ENCODE data around the gene TPSB2.
"Not testable (repeated sequence)": the region's sequence is repeated elsewhere in the genome, so short reads cannot be mapped to it uniquely, and the experiment has no call there.

TPSB2 gene

GRCh38 chr16:1230084-1230470 is at the start of gene TPSB2:
TSS of gene TPSB2 (minus strand) at chr16:1230184. CDS start at chr16:1229951, 233 bp downstream.
- DNase-seq, result not testable (repeated sequence)

- DNase-seq, result no peak
Observed at GRCh38 chr16:1279081-1279944, 49.3 kb upstream of the TPSB2 start.

- no peak for DNase-seq
Observed at GRCh38 chr16:1278477-1278876, 48.5 kb upstream of the TPSB2 start.

GRCh38 chr16:1277617-1278282 is 47.8 kb upstream of the TPSB2 start:
- no peak for DNase-seq

- DNase-seq, result no peak
Observed at GRCh38 chr16:1277151-1277598, 47.2 kb upstream of the TPSB2 start.

GRCh38 chr16:1276580-1276878 is 46.5 kb upstream of the TPSB2 start:
- DNase-seq, result no peak

GRCh38 chr16:1275791-1276579 is 46.0 kb upstream of the TPSB2 start:
- no peak for DNase-seq

GRCh38 chr16:1274767-1275166 is 44.8 kb upstream of the TPSB2 start:
- no peak for DNase-seq

GRCh38 chr16:1273816-1274215 is 43.8 kb upstream of the TPSB2 start:
- no peak for DNase-seq

GRCh38 chr16:1272453-1273198 is 42.6 kb upstream of the TPSB2 start:
- no peak for DNase-seq

GRCh38 chr16:1271724-1272413 is 41.9 kb upstream of the TPSB2 start:
- DNase-seq, result peak; percentile 23

- DNase-seq, result no peak
Observed at GRCh38 chr16:1271380-1271723, 41.4 kb upstream of the TPSB2 start.

GRCh38 chr16:1269418-1269817 is 39.4 kb upstream of the TPSB2 start:
- DNase-seq, result not testable (repeated sequence)

- no peak for DNase-seq
Observed at GRCh38 chr16:1265826-1266225, 35.8 kb upstream of the TPSB2 start.

- no peak for DNase-seq
Observed at GRCh38 chr16:1265090-1265630, 35.2 kb upstream of the TPSB2 start.

GRCh38 chr16:1264345-1265089 is 34.5 kb upstream of the TPSB2 start:
- no peak for DNase-seq

- DNase-seq, result no peak
Observed at GRCh38 chr16:1263591-1264344, 33.8 kb upstream of the TPSB2 start.

GRCh38 chr16:1262846-1263221 is 32.9 kb upstream of the TPSB2 start:
- no peak for DNase-seq

- DNase-seq, result no peak
Observed at GRCh38 chr16:1262210-1262845, 32.3 kb upstream of the TPSB2 start.
